HG03521 (cell line): ENCODE measurements around the gene MRPL24.

Experiments used
- ATAC-seq: cut with Tn5 transposase; IDR thresholded peaks from one replicate; pipeline ENCODE4 v1.9.1; 2021; ENCODE audit warnings: mild to moderate bottlenecking, moderate library complexity; ENCODE audit not compliant: unreplicated experiment

The MRPL24 gene

DNA sequence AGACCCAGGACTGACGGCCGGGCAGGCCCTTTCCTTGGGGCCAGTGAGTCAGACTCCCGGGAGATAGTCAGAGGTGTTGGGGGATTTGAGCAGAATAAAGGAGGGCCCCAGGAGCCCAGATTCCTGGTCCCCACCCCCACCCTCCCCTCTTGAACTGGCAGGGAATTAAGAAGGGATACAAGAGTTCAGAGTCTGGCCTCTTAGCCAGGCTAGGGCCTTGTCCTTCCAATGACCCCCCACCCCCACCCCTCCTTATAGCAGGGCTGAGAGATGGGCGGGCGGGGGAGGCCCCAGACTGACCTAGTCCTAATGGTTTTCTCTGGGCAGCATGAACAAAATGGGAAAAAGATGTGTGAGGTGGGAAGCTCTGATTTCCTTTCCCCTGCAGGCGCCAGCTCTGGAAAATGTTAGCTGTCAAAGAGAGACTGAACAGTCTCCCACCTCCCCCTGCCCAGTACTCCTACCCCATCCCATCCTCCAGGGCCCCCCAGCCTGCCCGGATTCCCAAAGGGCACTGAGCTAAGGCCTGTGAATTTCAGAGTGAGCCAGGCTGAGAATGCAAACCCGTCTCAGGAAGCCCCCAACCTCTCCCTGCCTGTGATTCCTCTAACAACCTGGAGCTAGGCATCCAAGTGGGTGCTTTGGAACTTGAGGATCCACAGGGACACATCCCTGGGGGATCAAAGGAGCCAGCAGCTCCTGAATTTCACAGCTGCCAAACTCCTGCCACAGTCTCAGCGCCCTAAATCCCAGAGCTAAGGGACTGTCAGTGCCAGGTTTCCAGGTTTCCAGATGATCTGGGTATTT, 29.7 kb downstream of the MRPL24 start:
- ATAC-seq, result no peak

DNA sequence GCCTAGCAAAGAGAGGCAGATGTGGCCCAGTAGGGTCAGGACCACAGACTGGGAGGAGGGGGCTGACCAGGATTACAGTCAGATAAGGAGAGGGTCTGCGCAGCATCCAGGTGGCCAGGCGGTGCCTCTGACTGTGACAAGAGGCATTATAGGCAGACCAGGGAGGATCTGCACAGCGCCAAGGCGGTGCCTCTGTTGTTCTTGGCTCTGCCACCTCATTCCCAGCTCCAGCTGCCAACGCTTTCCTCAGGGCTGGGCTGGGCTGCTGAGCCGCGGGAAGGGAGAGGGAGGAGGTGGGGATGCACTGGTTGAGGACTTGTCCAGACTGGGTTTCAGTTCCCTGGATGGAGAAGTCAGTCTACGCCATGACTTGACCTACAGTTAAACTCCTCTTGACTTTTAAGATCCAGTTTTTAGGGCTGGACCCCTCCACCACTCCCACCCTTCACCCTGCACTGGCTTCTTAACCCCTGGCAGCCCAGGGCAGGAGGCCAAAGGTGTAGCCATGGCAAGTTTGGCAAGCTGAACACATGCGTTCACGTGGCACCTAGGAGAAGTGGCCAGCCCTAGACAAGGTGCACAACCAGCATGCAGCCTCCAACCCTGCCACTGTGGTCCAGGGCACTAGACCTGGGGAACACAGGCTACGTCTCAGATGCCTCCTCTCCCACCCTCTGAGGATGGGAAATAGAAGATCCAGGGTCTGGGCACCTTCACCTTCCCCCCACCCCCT, 31.0 kb downstream of the MRPL24 start:
- no peak for ATAC-seq

DNA sequence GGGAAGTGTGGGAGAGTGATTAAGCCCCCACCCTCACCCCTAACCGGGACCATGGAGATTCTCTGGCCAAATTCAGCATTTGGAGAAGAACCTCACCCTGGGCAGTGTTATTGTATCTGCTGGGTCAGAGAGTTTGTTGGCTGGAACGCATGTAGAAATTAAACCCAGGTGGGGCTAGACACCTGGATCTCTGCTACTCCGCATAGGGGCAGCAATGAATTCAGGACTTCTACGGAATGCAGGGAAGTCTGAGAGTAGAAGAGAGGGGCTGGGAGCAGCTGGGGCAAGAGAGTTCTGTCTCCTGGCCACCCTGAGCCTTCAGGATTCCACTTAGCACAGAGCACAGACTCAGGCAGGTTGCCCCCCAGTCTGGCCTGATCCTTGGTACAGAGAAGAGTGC, 31.9 kb downstream of the MRPL24 start:
- no peak for ATAC-seq

DNA sequence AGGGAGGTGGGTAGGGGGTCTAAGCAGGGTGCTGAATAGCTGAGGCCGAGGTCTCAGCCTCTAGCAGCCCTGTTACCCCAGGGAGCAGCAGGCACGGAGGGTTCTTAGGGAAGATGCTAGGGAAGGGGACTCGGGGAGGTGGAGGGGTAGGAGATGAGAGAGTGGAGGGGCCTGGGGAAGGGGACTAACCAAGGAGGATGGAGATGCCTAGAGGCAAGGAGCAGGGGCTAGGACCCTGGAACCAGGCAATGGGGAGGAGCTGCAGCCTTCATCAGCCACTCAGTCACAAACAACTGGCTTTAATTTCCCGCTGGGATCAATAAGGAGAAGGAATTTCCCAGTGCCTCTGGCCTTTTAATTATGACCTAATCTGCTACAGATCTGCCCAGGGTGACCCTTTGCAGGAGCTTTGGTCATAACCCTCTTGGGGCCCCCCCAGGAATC, 32.6 kb downstream of the MRPL24 start:
- ATAC-seq, result no peak

DNA sequence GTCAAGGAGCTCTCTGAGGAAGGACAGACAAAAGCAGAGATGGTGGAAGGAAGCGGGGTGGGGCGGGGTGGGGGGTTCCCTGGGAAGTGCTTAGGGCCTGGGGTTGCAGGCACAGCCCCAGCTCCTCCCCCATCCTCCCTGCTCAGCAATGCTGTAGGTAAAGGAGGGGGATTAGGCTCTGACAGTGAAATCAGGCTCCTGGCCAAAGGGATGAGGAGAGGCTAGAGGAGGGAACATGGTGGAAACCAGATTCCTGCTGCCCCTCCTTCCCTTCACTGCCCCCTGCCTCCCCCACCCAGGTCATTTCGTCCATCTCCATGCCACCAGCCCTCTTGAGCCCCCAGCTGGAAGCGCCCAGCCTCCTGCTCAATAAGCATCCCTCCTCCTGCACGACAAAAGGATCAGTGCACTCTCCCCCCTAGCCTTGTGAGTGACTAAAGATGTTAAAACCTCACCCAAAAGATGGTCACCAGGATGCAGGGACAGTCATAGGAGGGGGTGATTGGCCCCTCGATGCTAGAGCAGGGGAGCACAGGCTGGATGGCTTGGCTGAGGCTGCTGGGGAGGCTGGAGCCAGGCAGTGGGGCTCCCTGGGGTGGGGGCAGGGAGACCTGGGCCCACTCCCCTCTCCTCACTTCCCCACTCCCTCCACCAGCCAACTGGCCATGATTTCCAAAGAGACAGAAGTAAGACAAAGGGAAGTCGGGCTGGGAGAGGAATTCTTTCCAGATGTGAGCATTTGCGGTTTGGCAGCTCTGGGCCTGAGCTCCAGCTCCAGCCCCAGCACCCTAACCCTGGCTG, 33.3 kb downstream of the MRPL24 start:
- ATAC-seq, result no peak

DNA sequence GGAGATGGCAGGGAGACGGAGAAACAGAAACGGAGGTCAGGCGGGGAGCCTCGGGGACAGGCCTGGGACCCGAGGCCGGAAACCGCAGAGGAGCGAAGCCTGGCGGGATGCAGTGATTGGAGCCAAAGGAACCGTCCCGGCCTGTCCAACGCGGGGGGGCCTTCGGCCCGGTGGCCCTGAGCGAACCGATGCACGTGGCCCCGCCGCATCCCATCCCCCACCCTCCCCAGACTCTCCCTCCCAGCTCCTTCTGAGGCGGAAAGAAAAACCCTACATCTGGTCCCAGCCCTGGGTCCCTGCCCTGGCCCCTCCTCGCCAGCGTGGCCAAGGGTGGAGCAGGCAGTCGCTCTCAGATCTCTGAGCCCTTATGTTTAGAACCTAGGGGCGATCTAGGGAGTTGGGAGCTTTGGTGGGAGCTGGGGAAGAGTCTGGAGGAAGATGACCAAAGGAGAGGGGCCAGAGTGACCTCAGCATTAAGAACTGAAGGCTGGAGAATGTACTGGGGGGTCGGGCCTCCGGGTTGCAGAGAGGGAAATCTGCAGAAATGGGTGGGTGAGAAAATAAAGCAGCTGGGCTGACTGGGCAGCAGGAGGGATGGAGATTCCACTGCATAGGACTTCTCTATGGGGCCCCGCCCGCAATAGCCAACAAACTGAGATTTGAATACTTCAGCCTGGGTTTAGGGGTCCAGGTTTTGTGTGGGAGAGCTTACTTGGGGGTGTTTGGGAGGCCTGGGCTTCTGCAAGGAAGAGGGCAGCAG, 34.1 kb downstream of the MRPL24 start:
- ATAC-seq, result no peak

DNA sequence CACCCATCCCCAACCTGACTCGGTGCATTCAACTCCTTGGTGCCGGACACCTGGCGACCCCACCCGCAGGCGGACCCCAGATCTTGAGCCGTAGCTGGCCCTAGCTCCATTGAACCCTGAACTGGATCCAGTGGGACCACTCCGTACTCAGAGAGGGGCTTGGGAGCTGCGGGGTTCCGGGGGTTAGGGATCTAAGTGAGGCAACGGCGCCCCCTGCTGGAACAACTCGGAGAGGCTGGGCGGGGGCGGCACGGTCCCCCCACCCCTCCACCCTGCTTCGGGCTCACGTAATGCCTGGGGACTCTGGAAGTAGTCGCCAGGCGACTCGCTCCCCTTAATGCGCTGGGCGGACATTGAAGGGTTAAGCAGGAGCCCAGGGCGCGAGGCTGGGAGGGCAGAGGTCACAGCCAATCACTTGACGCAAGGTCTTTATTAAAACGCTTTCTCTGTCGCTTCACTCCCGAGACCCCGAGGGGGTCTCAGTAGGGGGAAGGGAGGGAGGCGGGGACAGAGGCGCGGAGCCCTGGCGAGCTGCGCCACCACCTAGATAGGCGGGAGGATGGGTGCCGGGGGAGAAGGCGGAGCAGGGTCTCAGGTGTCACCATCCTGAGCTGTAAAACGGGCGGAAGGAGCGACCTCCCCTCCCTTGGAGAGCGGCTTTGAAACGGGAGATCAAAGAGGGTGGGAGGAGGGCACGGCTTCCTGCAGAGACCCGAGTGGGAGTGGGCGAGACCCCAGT, 34.8 kb downstream of the MRPL24 start:
- ATAC-seq, result no peak

DNA sequence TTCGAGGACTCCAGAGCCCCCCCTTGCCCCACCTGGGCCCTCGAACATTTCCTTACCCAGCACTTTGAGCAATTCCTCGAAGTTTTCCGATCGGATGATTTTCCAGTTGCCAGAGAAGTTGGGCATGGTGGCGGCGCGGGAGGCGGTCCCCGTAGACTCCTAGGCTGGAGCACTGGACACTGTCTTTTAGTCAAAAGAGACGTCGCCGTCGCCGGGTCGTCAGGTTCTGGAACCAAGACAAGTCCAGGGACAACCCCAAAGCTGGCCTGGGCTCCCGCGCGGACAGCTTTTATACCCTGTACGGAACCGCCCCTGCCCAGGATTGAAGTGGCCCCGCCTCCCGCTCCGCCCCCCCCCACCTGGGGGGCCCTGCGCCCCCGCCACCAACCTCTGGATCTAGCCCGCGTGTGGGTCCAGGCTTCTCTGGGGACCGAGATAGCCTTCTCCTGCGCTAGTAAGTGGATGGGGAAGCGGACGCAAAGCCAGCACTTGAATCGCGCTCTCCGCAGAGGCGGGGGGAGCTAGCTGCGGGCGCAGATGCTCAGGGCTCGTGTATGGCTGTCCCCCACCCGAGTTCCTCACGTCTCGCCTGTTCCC, 35.5 kb downstream of the MRPL24 start, which contains the start of gene CRABP2:
Gene CRABP2, minus strand, starts transcription at position 263 of the 597 bp plus-strand sequence. Its CDS starts 137 bp downstream, at position 126.
- ATAC-seq, result no peak

DNA sequence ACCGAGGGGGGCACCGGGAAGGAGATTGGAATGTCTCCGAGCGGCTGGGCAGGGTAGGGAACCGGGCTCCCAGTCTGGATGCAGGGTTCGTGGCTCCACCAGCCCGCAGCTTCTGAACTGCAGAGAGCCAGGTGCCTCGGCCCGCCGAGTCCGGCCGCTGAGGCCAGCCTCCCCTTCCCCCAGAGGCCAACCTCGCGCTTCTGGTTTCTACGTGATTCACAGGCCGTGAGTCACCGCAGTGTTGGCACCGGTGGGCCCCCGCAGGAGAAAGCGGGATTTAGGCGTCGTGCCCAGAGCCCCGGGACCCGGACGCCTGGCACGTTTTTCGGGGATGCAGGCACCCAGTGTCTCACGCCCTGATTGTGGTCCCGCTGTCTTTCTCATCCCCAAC, 36.0 kb downstream of the MRPL24 start:
- ATAC-seq, result no peak

DNA sequence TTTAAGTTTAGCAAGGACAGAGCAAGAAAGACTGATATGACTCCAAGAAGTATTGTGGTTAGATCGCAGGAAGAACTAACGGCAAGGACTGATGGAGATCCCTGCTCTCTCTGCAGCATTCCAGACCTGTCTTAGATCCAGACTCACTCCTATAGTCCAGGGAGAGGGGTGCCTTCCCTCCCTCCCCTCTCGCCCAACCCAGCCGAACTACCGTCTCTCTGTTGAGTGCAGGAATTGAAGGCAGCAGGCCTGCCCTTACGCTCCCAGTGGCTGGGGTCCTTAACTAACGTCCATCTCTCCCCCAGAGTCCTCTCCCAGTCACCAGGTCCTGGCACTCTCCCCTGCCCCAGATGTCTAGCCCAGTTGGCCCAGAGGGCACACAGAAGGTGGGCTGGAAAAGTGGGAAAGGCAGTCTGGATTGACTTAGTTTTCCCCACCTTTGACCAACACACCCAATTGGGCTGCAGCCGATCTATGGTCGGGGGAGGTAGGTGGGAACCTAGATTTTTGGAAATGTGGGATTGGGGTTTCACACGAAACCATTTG, 36.6 kb downstream of the MRPL24 start:
- no peak for ATAC-seq

DNA sequence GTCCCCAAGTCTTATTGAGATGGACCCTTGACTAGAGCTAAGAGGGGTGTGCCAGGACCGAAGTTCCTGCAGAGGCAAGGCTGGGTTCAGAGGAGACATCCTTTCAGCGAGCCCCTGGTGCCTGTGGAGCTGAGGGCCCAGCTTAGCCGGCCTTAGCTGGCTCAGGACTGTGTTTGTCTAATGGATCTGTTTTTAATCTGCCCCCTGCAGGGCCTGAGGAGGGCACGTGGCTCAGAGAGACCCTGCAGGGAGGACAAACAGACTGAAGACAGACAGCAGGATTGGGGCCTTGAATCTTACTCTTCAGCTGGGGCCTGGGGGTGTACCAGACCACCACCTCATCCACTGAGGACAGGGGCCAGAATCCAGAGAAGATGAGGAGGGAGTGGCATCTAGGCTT, 37.1 kb downstream of the MRPL24 start:
- ATAC-seq, result no peak

DNA sequence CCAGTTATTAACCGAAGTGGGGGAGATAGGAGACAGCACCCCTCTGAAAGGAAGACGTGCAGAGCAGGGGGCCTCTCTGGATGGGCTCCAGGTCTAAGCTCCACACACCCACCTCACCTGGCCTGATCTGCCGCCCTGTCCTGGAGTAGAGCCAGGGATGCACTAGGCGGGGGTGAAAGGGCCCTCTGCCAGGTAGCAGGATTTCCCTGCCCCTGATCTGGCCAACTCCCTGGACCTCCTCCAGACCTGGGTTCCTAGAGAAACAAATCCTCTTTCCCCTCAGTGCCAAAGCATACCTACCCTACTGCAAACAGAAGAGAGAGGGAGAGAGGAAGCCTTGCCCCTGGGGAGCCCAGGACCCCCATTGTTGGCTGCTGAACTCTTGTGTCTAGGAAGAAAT, 37.6 kb downstream of the MRPL24 start:
- no peak for ATAC-seq

DNA sequence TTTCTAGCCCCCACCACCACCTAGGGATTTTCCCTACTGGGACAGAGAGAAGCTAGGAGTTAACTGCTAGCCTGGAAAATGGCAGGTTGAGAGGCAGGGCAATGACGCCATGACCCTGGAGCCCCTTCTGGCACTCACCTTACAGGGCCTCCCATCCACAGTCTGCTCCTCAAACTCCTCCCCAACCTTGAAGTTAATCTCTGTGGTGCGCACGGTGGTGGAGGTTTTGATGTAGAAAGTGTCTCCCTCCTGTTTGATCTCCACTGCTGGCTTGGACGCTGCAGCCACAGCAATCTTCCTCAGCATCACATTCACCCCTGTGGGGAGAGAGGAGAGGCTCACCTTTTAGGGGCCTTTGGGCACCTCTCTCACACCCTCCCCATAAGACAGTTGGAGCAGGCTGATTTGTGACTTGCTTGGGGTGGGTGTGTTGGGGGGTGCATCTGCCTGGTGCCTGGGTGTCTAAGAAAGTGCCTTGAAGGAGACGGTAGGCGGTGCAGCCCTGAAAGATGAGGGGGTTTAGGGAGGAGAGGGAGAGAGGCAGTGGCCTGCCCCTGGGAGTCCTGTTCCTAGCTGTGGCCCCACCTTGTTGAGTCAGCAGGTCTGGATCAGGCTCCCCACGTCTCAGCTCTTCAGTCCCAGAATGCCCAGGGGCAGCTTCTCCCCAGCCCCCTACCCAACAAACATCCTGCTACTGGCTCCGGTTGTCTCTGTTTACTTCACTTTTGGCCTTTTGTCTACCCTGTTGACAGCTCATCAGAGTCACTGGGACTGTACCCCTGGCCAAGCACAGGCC, 40.0 kb downstream of the MRPL24 start:
- no peak for ATAC-seq

DNA sequence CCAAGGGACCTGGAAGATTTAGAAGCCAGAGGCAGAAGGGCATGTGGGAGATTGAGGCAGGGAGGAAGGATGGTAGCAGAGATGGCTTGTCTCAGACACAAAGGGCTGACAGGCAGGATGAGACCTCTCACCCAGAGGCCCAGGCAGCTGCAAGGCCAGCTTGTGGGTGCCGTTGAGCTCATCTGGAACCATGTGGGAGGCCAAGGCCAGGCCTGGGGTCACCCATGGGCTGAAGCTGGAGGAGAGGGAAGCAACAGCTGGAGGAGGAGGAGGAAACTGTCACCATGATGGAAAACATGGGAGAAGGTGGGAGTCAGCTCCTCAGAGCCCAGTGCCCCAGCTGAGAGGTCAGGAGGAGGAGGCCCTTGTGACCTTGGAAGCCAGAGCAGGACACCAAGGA, 41.9 kb downstream of the MRPL24 start:
- ATAC-seq, result no peak

DNA sequence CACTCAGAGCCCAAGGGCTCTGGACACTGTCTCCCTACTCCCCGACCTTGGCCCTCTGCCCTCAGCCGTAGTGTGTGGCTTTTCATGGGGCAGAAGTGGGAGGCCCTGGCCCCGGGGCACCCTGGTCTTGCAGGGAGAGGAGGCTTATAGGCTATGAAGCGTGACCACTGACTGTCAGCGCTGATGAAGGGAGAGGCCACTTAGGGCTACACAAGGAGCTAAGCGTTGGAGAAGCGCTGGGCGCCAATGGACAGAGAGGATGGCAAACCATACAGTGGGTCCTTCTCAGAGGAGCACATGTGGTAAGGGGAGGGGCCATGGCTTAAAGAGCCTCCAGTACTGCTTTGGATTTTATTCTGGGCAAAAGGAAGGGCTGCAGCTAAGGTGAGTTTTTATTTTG, 43.4 kb downstream of the MRPL24 start:
- ATAC-seq, result no peak

DNA sequence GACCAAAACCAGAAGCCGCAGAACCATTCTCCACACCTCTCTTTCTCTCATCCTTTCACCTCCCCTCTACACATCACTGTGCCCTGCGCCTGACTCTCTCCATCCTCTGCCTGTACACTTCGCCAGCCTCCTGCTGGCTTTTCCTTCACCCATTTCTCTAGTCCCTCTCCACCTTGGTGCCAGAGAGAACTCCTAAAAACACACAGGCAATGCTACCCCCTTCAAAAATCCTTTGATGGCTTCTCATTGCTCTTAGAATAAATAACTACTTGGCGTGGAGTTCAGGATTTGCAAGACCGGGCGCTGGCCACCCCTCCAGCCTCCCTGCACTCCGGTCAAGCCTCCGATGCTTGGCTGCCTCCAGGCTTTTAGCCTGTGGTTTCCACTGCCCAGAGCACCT, 44.1 kb downstream of the MRPL24 start:
- no peak for ATAC-seq

DNA sequence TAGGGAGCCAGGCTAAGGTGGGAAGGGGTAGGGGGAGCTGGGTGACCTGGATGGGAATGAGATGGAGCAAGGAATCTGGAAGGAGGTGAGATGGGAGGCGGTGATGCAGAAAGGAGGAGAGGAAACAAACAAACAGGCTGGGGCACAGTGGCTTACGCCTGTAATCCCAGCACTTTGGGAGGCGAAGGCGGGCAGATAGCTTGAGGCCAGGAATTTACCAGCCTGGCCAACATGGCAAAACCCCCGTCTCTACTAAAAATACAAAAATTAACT, 46.3 kb downstream of the MRPL24 start:
- ATAC-seq, result no peak

DNA sequence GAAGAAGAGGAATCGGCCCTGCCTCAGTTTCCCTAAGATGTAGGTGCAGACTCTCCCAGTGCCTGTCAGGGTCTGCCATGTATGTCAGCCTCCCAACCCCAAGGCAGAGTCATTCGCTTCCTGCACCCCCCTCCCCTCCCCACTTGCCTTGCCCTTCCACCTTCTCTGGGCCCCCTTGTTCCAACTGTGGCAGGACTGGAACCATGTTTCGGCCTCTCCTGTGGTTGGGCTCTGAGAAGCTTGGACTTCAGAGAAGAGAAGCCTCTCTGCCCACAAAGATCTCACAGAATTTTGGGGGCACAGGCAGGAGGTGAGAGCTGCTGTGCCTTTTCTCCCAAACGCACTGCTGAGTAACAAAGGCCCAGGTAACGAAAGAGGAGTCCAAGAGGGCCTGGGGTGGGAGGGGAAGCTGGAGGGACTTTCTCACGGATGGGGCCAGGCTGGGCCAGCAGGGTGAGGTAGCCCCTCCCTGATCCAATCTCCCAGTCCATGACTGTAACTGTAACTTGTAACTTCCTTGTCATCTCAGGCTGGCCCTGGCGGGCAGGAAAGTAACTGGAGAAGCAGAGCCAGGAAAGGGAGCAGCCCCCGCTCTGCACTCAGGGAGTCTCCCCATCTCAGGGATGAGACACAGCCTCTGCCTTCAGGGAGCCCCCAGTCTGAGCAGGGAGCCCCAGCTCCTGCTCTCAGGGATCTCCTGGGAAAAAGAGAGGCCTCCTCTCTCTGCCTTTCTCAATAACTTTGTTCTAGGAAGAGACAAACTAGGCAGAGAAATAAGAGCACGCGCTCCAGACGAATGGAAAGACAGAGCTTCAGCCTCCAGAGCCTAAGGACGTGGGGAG, 46.8 kb downstream of the MRPL24 start:
- no peak for ATAC-seq
